MG63 (cell line): ENCODE data around the gene ATG9B. TPM values are rescaled to one million over a fixed set of nuclear protein-coding genes. Genes with fewer than 3 reads are reported as not detected.

Experiments used
- DNase-seq: peaks from one replicate; pipeline ENCODE4 v3.0.0-alpha.2; 2020
- H3K27me3 ChIP-seq: fragments of 250-450 bp; sonication (Bioruptor Pico); 2 replicates; pipeline ENCODE4 v1.5.1; 2020; ENCODE audit warnings: mild to moderate bottlenecking, moderate library complexity
- H3K36me3 ChIP-seq: fragments of 250-450 bp; sonication (Bioruptor Pico); 2 replicates; pipeline ENCODE4 v1.5.1; 2020; ENCODE audit warnings: mild to moderate bottlenecking, moderate library complexity
- H3K4me3 ChIP-seq: fragments of 250-450 bp; sonication (Bioruptor Pico); 2 replicates; pipeline ENCODE4 v1.5.1; 2020; ENCODE audit warnings: mild to moderate bottlenecking, moderate library complexity
- H3K9me3 ChIP-seq: fragments of 250-450 bp; sonication (Bioruptor Pico); 2 replicates; pipeline ENCODE4 v1.5.1; 2020; ENCODE audit warnings: mild to moderate bottlenecking, moderate library complexity
- total RNA-seq: library from RNA; depleted of rRNA; stranded (reverse); fragments of >200 nt; shearing (Covaris generic); gene quantifications from 2 replicates; pipeline ENCODE4 v1.2.3, GENCODE V29; 2014; ENCODE audit warnings: low replicate concordance; rRNA removed

Gene ATG9B
- total RNA-seq, 1 experiment from 2014 or later: not detected

- Histone ChIP-seq H3K4me3 (no peak overlapping the region), H3K9me3 (no peaks in the 10 kb centered on the region), H3K36me3 (no peaks in the 10 kb centered on the region), H3K27me3 (no peaks in the 10 kb centered on the region)
- DNase-seq: no peak
Measured at GRCh38 chr7:150973571-150974451, 50.5 kb downstream of the ATG9B start.

DNA sequence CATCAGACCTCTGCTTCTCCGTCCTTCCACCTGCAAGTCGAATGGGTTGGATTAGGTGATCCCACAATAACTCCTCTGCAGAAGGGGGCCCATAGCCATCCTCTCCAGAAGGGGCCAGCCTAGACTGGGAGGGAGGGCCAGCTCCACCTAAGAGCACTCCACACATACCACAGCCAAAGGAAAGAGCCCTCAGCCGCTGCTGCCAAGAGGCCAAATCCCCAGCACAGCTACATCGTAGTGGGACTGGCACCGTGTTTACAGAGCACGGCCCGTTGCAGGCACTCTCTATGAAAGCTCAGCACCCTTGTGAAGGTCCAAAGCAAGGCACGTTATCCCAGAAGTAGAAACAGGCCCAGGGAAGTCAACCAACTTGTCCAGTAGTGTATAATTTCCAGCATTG is 51.6 kb downstream of the ATG9B start:
- DNase-seq: no peak
- Histone ChIP-seq H3K36me3 (no peaks in the 10 kb centered on the region), H3K27me3 (no peaks in the 10 kb centered on the region), H3K4me3 (no peak overlapping the region), H3K9me3 (no peaks in the 10 kb centered on the region)

GRCh38 chr7:150972023-150972468 is 52.2 kb downstream of the ATG9B start:
- Histone ChIP-seq H3K36me3 (no peaks in the 10 kb centered on the region), H3K9me3 (no peaks in the 10 kb centered on the region), H3K27me3 (no peaks in the 10 kb centered on the region), H3K4me3 (no peak overlapping the region)
- DNase-seq: no peak

- H3K36me3 ChIP-seq: no peaks in the 10 kb centered on the region
- H3K9me3 ChIP-seq: no peaks in the 10 kb centered on the region
- DNase-seq: no peak
- H3K4me3 ChIP-seq: no peak overlapping the region
- H3K27me3 ChIP-seq: no peaks in the 10 kb centered on the region
Measured at GRCh38 chr7:150971242-150972022, 52.9 kb downstream of the ATG9B start.

- no peaks in the 10 kb centered on the region for H3K9me3 ChIP-seq
- no peaks in the 10 kb centered on the region for H3K36me3 ChIP-seq
- no peak overlapping the region for H3K4me3 ChIP-seq
- H3K27me3 ChIP-seq: no peaks in the 10 kb centered on the region
- DNase-seq: no peak
Measured at GRCh38 chr7:150970424-150970823, 53.9 kb downstream of the ATG9B start.

GRCh38 chr7:150969475-150969874 is 54.8 kb downstream of the ATG9B start:
- Histone ChIP-seq H3K27me3 (no peaks in the 10 kb centered on the region), H3K9me3 (no peaks in the 10 kb centered on the region), H3K36me3 (no peaks in the 10 kb centered on the region), H3K4me3 (no peak overlapping the region)
- DNase-seq: no peak

DNA sequence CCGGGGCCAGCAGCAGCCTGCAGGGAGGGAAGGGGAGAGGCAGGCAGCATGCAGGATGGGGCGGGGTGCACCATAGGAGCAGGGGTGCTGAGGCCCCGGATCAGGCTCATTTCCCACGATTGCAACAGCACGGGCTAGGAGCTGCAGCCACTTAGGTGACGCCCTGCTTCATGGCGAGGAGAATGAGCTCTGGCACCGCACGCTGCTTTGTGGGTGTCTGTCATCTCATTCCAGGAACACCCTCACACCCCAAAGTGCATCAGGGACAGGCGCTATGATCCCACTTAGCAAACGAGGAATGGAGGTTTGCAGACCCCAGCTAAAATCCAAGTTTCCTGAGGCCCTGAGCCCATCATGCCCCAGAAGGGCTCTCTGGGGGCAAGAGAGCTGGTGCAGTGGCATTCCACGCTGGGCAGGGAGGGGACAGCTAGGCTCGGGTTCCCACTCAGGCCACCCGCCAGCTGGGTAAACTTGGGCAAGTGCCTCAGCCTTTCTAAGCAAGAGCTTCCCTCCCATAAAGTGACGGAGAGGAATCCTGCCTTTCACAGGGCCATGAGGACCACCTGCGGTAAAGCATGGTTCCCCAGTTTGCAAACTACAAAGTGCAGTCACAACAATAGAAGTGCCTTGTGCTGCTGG is 55.4 kb downstream of the ATG9B start:
- no peaks in the 10 kb centered on the region for H3K27me3 ChIP-seq
- H3K9me3 ChIP-seq: no peaks in the 10 kb centered on the region
- DNase-seq: no peak
- H3K4me3 ChIP-seq: no peak overlapping the region
- no peaks in the 10 kb centered on the region for H3K36me3 ChIP-seq

DNA sequence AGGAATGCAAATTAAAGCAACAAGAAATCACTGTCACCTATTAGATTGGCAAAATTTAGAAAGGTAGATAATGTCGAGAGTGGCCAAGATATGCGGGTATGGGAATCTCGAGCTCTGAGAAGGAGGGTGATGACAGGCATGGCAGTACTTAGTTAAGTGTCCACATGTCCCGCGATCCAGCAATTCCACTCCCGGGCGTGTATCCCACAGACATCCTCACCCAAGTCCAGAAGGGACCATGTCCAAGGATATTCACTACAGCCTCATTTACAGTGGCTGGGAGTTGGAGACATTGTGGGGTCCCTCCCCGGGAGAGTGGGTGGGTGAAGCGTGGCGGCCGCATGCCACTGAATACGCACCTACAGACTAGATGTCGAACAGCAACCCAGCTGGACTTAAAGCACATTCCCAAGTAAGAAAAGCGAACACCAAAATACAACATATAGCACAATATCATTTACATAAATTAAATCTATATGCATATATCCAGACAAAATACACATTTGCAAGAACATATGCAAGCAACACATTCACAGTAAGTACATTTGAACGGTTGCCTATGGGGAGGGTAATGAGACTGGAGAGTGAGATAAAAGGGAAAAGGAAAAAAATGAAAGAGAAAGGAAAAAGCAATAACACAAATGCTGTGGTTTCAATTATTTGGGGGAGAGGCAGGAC is 56.1 kb downstream of the ATG9B start:
- Histone ChIP-seq H3K27me3 (no peaks in the 10 kb centered on the region), H3K9me3 (no peaks in the 10 kb centered on the region)

DNA sequence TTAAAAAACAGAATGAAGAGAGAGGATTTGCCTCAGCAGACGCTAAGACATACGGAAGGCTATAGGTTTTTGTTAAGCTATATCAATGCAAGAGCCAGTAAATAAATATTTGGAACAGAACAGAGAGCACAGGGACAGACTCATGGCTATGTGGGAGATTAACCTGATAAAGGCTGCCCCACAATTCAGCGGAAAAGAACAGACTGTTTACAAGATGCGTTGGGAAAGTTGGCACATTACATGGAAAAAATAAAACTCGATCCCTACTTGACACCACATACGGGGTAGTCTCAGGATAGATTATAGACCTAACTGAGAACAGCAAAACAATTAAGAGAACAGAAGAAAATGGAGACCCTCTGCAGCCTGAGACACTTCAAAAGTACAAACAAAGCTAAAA is 56.9 kb downstream of the ATG9B start:
- Histone ChIP-seq H3K4me3 (no peak overlapping the region), H3K36me3 (no peaks in the 10 kb centered on the region), H3K27me3 (no peaks in the 10 kb centered on the region), H3K9me3 (no peaks in the 10 kb centered on the region)
- DNase-seq: no peak

More for the DNA sequence above, 56.1 kb downstream of the ATG9B start:
- DNase-seq: no peak
- Histone ChIP-seq H3K36me3 (no peaks in the 10 kb centered on the region), H3K4me3 (no peak overlapping the region)

- H3K36me3 ChIP-seq: no peaks in the 10 kb centered on the region
- no peaks in the 10 kb centered on the region for H3K9me3 ChIP-seq
- no peak for DNase-seq
- no peak overlapping the region for H3K4me3 ChIP-seq
- no peaks in the 10 kb centered on the region for H3K27me3 ChIP-seq
Measured at GRCh38 chr7:150966002-150966401, 58.3 kb downstream of the ATG9B start.

DNA sequence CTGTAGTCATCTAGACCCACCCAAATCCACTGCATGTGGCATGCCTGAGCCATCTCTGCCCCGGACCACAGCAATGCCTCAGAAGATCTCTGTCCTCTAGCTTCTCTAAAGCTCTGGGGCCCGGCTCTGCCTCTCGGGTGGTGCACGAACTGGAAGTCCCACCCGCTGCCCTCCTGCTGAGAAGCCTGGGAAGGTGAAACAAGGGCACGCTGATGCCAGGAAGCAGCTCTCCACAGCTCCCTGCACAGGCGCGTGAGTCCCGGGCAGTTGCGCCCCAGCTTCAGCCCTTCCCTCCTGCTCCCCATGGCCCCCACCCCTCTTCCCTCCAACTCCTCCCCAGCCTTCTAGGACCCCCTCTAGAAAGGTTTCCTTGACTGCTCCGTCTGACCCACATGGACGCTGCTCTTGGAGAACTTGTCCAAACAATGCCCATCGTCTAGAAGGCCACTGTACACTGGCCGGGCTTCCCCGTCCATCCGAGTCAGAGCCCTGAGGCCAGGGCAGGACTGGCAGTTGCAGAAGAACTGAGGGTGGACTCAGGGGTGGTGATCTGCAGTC is 58.9 kb downstream of the ATG9B start:
- Histone ChIP-seq H3K9me3 (no peaks in the 10 kb centered on the region), H3K4me3 (no peak overlapping the region), H3K36me3 (no peaks in the 10 kb centered on the region), H3K27me3 (no peaks in the 10 kb centered on the region)
- no peak for DNase-seq

Other genes starting within 250 kb of the ATG9B start
- 0.23 TPM in 1 of 2 replicates, not detected in the other for gene TMEM176B, start 224.1 kb downstream of the ATG9B start, total RNA-seq
- gene TMEM176A, start 223.7 kb downstream of the ATG9B start, total RNA-seq: not detected in 2 replicates
- not detected in 2 replicates for gene AOC1, start 172.0 kb downstream of the ATG9B start, total RNA-seq
- 0.33 TPM in 1 of 2 replicates, not detected in the other for gene KCNH2, start 46.2 kb downstream of the ATG9B start, total RNA-seq
- 0.20 TPM in 1 of 2 replicates, not detected in the other for gene NOS3, start 33.5 kb downstream of the ATG9B start, total RNA-seq
- gene ABCB8, start 4.0 kb upstream of the ATG9B start, total RNA-seq: 14.4 and 22.4 TPM in 2 replicates
- gene ASIC3, start 24.0 kb upstream of the ATG9B start, total RNA-seq: 0.76 TPM in 1 of 2 replicates, not detected in the other
- gene CDK5, start 33.4 kb upstream of the ATG9B start, total RNA-seq: 11.0 and 21.7 TPM in 2 replicates
- 38.6 and 81.5 TPM in 2 replicates for gene SLC4A2, start 35.1 kb upstream of the ATG9B start, total RNA-seq
- gene FASTK, start 56.3 kb upstream of the ATG9B start, total RNA-seq: 47.5 and 71.5 TPM in 2 replicates
- gene TMUB1, start 59.0 kb upstream of the ATG9B start, total RNA-seq: 5.2 and 32.9 TPM in 2 replicates
- 22.5 and 35.1 TPM in 2 replicates for gene AGAP3, start 62.0 kb upstream of the ATG9B start, total RNA-seq
- gene GBX1, start 143.2 kb upstream of the ATG9B start, total RNA-seq: not detected in 2 replicates
- not detected in 2 replicates for gene ASB10, start 162.8 kb upstream of the ATG9B start, total RNA-seq
- not detected in 2 replicates for gene H2BK1, start 186.0 kb upstream of the ATG9B start, total RNA-seq
- 48.4 and 75.0 TPM in 2 replicates for gene ABCF2, start 202.7 kb upstream of the ATG9B start, total RNA-seq
- 15.4 and 26.5 TPM in 2 replicates for gene CHPF2, start 208.0 kb upstream of the ATG9B start, total RNA-seq
- gene SMARCD3, start 224.2 kb upstream of the ATG9B start, total RNA-seq: 12.0 and 14.2 TPM in 2 replicates